HEK293 (cell line): ENCODE results near the gene MAPT.

Source experiments
- CTCF ChIA-PET: fragments of 350-600 bp; formaldehyde crosslinking; extraction: SDS; loops from one replicate; lab custom pipeline; 2021; ENCODE audit warnings: antibody characterized with exemption; lab: Yijun Ruan, JAX
- POLR2A ChIA-PET: fragments of 300-600 bp; formaldehyde crosslinking; extraction: SDS; loops from one replicate; lab custom pipeline; 2020; ENCODE audit warnings: antibody characterized with exemption, inconsistent platforms; lab: Yijun Ruan, JAX
- H3K27ac ChIP-seq: fragments of 200-500 bp; sonication (Bioruptor generic); 2 replicates; pipeline ENCODE4 v1.5.1; 2014; ENCODE audit warnings: low read depth, low read length, control low read depth, inconsistent platforms; ENCODE audit errors: extremely low read depth
- H3K36me3 ChIP-seq, 2 experiments: fragments of 200-500 bp in 1 of 2; sonication (Bioruptor generic) in 1 of 2; 1 replicate in 1 of 2; 2 replicates in 1 of 2; pipeline ENCODE4 v1.5.1; 2014 to 2017; ENCODE audit warnings: inconsistent platforms in 2 of 2, low read length in 2 of 2; ENCODE audit not compliant: control insufficient read depth in 2 of 2, insufficient read depth in 1 of 2
- H3K4me1 ChIP-seq: fragments of 200-500 bp; sonication (Bioruptor generic); 2 replicates; pipeline ENCODE4 v1.5.1; 2014; ENCODE audit warnings: mild to moderate bottlenecking, low read length, inconsistent platforms; ENCODE audit not compliant: control insufficient read depth, insufficient read depth
- H3K4me3 ChIP-seq: 2 replicates; pipeline ENCODE4 v1.5.1; 2011; ENCODE audit warnings: low read depth, mild to moderate bottlenecking, control low read depth, low read length, moderate library complexity
- H3K9me3 ChIP-seq: fragments of 200-500 bp; sonication (Bioruptor generic); 2 replicates; pipeline ENCODE4 v1.5.1; 2014; ENCODE audit warnings: low read depth, low read length, inconsistent platforms; ENCODE audit not compliant: control insufficient read depth, insufficient read depth
- INSM2 ChIP-seq: fragments of 450-650 bp; formaldehyde crosslinking; IDR thresholded peaks from 2 replicates; pipeline ENCODE4 v1.5.1; 2016; ENCODE audit warnings: missing biosample characterization, missing genetic modification characterization
- PBX3 ChIP-seq: sonication (generic); formaldehyde crosslinking; IDR thresholded peaks from 2 replicates; pipeline ENCODE4 v1.8.1; 2022; ENCODE audit warnings: mild to moderate bottlenecking, moderate library complexity, missing genetic modification reagents
- SALL2 ChIP-seq: fragments of 450-650 bp; formaldehyde crosslinking; IDR thresholded peaks from 2 replicates; pipeline ENCODE4 v1.5.0; 2017; ENCODE audit warnings: missing biosample characterization, mild to moderate bottlenecking, missing genetic modification characterization, borderline replicate concordance
- ZBTB11 ChIP-seq: fragments of 450-650 bp; formaldehyde crosslinking; conservative IDR thresholded peaks from 2 replicates; pipeline ENCODE4 v1.5.1; 2016; ENCODE audit warnings: low read depth, missing biosample characterization, missing genetic modification characterization
- ZFP3 ChIP-seq: fragments of 450-650 bp; formaldehyde crosslinking; IDR thresholded peaks from 2 replicates; pipeline ENCODE4 v1.5.1; 2016; ENCODE audit warnings: low read depth, missing biosample characterization, missing genetic modification characterization
- ZIC2 ChIP-seq: fragments of 450-650 bp; formaldehyde crosslinking; IDR thresholded peaks from 2 replicates; pipeline ENCODE4 v1.5.1; 2016; ENCODE audit warnings: missing biosample characterization, missing genetic modification characterization
- ZNF18 ChIP-seq: fragments of 450-650 bp; formaldehyde crosslinking; IDR thresholded peaks from 2 replicates; pipeline ENCODE4 v1.5.1; 2016; ENCODE audit warnings: missing biosample characterization, missing genetic modification characterization
- ZNF274 ChIP-seq, 2 experiments: fragments of 200-500 bp in 1 of 2; fragments of 450-650 bp in 1 of 2; sonication (Bioruptor generic) in 1 of 2; formaldehyde crosslinking in 1 of 2; IDR thresholded peaks; 2 replicates each; pipeline versions ENCODE4 v1.5.1 to v1.6.1; 2014 to 2016; ENCODE audit warnings: borderline replicate concordance in 1 of 2, inconsistent platforms in 1 of 2, low read length in 1 of 2, missing biosample characterization in 1 of 2, missing genetic modification characterization in 1 of 2
- ZNF341 ChIP-seq: fragments of 450-650 bp; formaldehyde crosslinking; IDR thresholded peaks from 2 replicates; pipeline ENCODE4; 2016; ENCODE audit warnings: low read depth, missing biosample characterization, missing genetic modification characterization
- ZNF394 ChIP-seq: fragments of 450-650 bp; formaldehyde crosslinking; IDR thresholded peaks from 2 replicates; pipeline ENCODE4 v1.5.1; 2016; ENCODE audit warnings: missing biosample characterization, missing genetic modification characterization, mild to moderate bottlenecking, moderate library complexity, borderline replicate concordance
- ZNF473 ChIP-seq: fragments of 450-650 bp; formaldehyde crosslinking; IDR thresholded peaks from 2 replicates; pipeline ENCODE4 v1.5.1; 2017; ENCODE audit warnings: missing biosample characterization, missing genetic modification characterization
- ZNF600 ChIP-seq: fragments of 450-650 bp; formaldehyde crosslinking; IDR thresholded peaks from 2 replicates; pipeline ENCODE4 v1.5.1; 2016; ENCODE audit warnings: missing biosample characterization, missing genetic modification characterization
- ZNF624 ChIP-seq: fragments of 450-650 bp; formaldehyde crosslinking; IDR thresholded peaks from 2 replicates; pipeline ENCODE4 v1.5.1; 2017; ENCODE audit warnings: missing biosample characterization, missing genetic modification characterization

MAPT gene

GRCh38 chr17:46030752-46031151 is 136.4 kb downstream of the MAPT start:
- ChIA-PET POLR2A (no interaction called here), CTCF (interaction anchor here (0.7 to 1.0 kb wide), 3 partner anchors 12 to 27 kb away, joined by 4 to 5 read pairs (median 5); no protein-coding TSS in a partner anchor)
- Histone ChIP-seq H3K4me1 (no peaks in the 10 kb centered on the region), H3K36me3 (peaks cover 30 to 96% of the 10 kb centered on the region in 2 experiments; a peak in 2 of 3 replicates), H3K27ac (no peak overlapping the region), H3K4me3 (no peak overlapping the region), H3K9me3 (no peaks in the 10 kb centered on the region)
- TF ChIP-seq SALL2 (tag by site-specific recombination) = no peak
- peak; percentile 77 for TF ChIP-seq ZNF600 (tag by site-specific recombination)
- no peak for TF ChIP-seq ZNF18 (tag by site-specific recombination)
- TF ChIP-seq ZNF341 = no peak
- no peak for TF ChIP-seq ZNF624 (tag by site-specific recombination)

- TF ChIP-seq ZNF274 (IDR thresholded peaks at IDR 0.05; ENCODE audit: low read length) (no peak), ZNF274 (tag by site-specific recombination; IDR thresholded peaks at IDR 0.05; ENCODE audit: borderline replicate concordance) (no peak), ZFP3 (tag by site-specific recombination) (no peak), ZNF394 (tag by site-specific recombination) (no peak), ZIC2 (tag by site-specific recombination) (no peak), ZBTB11 (tag by site-specific recombination) (no peak), SALL2 (tag by site-specific recombination) (no peak), PBX3 (CRISPR knock-in tag) (no peak), INSM2 (no peak), ZNF473 (no peak)
- Histone ChIP-seq H3K4me1 (no peaks in the 10 kb centered on the region), H3K36me3 (peaks cover 36 to 96% of the 10 kb centered on the region in 2 experiments), H3K4me3 (no peak overlapping the region), H3K27ac (no peak overlapping the region), H3K9me3 (no peaks in the 10 kb centered on the region)
- ChIA-PET CTCF (interaction anchor here (1.0 kb wide), 2 partner anchors 12 to 28 kb away, joined by 4 to 5 read pairs; no protein-coding TSS in a partner anchor), POLR2A (no interaction called here)
Observed at GRCh38 chr17:46031440-46031839, 137.1 kb downstream of the MAPT start.
